ENCODE measurements around the gene TNK1.

Gene TNK1

DNA sequence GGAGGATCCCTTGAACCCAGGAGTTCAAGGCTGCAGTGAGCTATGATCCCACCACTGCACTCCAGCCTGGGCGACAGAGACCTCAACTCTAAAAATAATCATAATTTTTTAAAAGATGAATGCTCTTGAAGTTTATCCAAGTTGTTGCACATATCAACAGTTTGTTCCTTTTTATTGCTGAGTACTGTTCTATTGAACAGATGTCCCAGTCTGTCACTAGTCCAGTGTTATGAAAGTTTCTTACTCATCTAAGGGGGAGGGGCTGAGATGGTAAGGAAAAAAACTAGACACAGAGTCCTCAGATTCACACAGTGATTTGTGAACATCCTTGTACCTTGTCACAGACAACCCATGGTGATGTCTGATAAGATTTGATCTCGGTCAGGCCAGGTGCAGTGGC is 40.7 kb upstream of the TNK1 start:
- Histone ChIP-seq H2AFZ (ENCODE audit: low read depth, low read length, severe bottlenecking) (no peak overlapping the region), H3K9me3 (ENCODE audit: insufficient read depth, low read length) (no peaks in the 10 kb centered on the region), H3K27me3 (ENCODE audit: low read length) (no peaks in the 10 kb centered on the region), H3K9me2 (replicated peaks; ENCODE audit: insufficient read depth, low read length) (no peaks in the 10 kb centered on the region), H3F3A (ENCODE audit: insufficient read depth) (peaks cover 9% of the 10 kb centered on the region; the same call in 1 of the 2 replicates), H3K4me2 (ENCODE audit: low read depth, low read length, poor library complexity, severe bottlenecking) (no peak overlapping the region), H3K9ac (ENCODE audit: low read length) (no peak overlapping the region), H3K27ac (ENCODE audit: low read depth, low read length) (no peak overlapping the region), H3K36me3 (ENCODE audit: low read length) (no peaks in the 10 kb centered on the region; the same call in 1 of the 2 replicates), H4K20me1 (ENCODE audit: low read depth, low read length) (no peaks in the 10 kb centered on the region), H3K4me3 (ENCODE audit: insufficient read depth, low read length, poor library complexity, severe bottlenecking) (no peak overlapping the region), H3K79me2 (ENCODE audit: insufficient read depth, low read length) (peaks cover 12% of the 10 kb centered on the region; the same call in 1 of the 2 replicates)
- TF ChIP-seq, protein P1, sequence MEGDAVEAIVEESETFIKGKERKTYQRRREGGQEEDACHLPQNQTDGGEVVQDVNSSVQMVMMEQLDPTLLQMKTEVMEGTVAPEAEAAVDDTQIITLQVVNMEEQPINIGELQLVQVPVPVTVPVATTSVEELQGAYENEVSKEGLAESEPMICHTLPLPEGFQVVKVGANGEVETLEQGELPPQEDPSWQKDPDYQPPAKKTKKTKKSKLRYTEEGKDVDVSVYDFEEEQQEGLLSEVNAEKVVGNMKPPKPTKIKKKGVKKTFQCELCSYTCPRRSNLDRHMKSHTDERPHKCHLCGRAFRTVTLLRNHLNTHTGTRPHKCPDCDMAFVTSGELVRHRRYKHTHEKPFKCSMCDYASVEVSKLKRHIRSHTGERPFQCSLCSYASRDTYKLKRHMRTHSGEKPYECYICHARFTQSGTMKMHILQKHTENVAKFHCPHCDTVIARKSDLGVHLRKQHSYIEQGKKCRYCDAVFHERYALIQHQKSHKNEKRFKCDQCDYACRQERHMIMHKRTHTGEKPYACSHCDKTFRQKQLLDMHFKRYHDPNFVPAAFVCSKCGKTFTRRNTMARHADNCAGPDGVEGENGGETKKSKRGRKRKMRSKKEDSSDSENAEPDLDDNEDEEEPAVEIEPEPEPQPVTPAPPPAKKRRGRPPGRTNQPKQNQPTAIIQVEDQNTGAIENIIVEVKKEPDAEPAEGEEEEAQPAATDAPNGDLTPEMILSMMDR (IDR thresholded peaks at IDR 0.05; ENCODE audit: insufficient read depth, low read length, poor library complexity, severe bottlenecking) = no peak
- no peak for TF ChIP-seq EZH2phosphoT487 (conservative IDR thresholded peaks at IDR 0.05; ENCODE audit: low read length)

DNA sequence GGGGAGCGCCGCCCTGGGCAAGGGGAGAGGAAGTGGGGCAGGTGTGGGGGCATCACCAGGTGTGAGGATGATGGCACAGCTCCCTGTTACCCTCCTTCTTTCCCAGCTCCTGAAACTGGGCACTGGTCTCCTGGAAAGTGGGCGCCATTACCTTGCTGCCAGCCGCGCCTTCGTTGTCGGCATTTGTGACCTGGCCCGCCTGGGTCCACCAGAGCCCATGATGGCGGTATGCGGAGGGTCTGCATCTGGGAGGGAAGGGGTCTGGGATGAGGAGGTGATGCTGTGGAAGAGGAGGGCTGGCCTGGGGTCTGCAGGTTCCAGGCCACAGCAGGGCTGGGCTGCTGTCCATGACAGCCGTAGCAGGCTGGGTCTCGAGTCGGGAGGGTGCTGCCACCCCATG is 39.0 kb upstream of the TNK1 start:
- Histone ChIP-seq H4K20me1 (ENCODE audit: low read depth, low read length) (no peaks in the 10 kb centered on the region), H3K9ac (ENCODE audit: low read length) (no peak overlapping the region)
- TF ChIP-seq, protein P1 (IDR thresholded peaks at IDR 0.05; ENCODE audit: insufficient read depth, low read length, poor library complexity, severe bottlenecking) = no peak
- no peak for TF ChIP-seq EZH2phosphoT487 (conservative IDR thresholded peaks at IDR 0.05; ENCODE audit: low read length)

DNA sequence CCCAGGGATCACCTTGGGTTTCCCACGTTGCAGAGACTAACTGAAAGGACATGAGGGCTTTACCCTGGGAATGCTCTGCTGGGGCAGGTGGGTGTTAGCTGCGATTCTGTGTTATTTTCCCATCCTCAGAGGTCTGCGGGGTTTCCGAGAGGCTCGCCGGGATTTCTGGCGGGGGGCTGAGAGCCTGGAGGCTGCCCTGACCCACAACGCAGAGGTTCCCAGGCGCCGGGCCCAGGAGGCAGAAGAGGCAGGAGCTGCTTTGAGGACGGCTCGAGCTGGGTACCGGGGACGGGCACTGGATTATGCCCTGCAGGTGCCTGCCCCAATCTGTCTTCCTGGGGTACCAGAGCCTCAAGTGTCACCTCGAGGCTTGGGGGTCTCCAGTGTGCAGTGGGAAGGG is 37.6 kb upstream of the TNK1 start:
- Histone ChIP-seq H3K79me2 (ENCODE audit: insufficient read depth, low read length) (no peaks in the 10 kb centered on the region), H3K9ac (ENCODE audit: low read length) (no peak overlapping the region), H3F3A (ENCODE audit: insufficient read depth) (no peaks in the 10 kb centered on the region), H3K4me3 (ENCODE audit: insufficient read depth, low read length, poor library complexity, severe bottlenecking) (no peak overlapping the region), H3K27ac (ENCODE audit: low read depth, low read length) (no peak overlapping the region), H4K20me1 (ENCODE audit: low read depth, low read length) (no peaks in the 10 kb centered on the region), H3K36me3 (ENCODE audit: low read length) (no peaks in the 10 kb centered on the region; the same call in 1 of the 2 replicates), H3K9me2 (replicated peaks; ENCODE audit: insufficient read depth, low read length) (no peaks in the 10 kb centered on the region), H3K9me3 (ENCODE audit: insufficient read depth, low read length) (no peaks in the 10 kb centered on the region), H3K27me3 (ENCODE audit: low read length) (no peaks in the 10 kb centered on the region), H3K4me2 (ENCODE audit: low read depth, low read length, poor library complexity, severe bottlenecking) (no peak overlapping the region), H2AFZ (ENCODE audit: low read depth, low read length, severe bottlenecking) (no peak overlapping the region)
- TF ChIP-seq, protein P1 (IDR thresholded peaks at IDR 0.05; ENCODE audit: insufficient read depth, low read length, poor library complexity, severe bottlenecking) = no peak
- no peak for TF ChIP-seq EZH2phosphoT487 (conservative IDR thresholded peaks at IDR 0.05; ENCODE audit: low read length)

More for the DNA sequence above, 39.0 kb upstream of the TNK1 start:
- H3K36me3 ChIP-seq (ENCODE audit: low read length) = no peaks in the 10 kb centered on the region; the same call in 1 of the 2 replicates
- no peaks in the 10 kb centered on the region for H3K9me2 ChIP-seq (replicated peaks; ENCODE audit: insufficient read depth, low read length)
- no peak overlapping the region for H2AFZ ChIP-seq (ENCODE audit: low read depth, low read length, severe bottlenecking)
- no peaks in the 10 kb centered on the region for H3K9me3 ChIP-seq (ENCODE audit: insufficient read depth, low read length)
- peaks cover 7% of the 10 kb centered on the region; the same call in 1 of the 2 replicates for H3K79me2 ChIP-seq (ENCODE audit: insufficient read depth, low read length)
- H3F3A ChIP-seq (ENCODE audit: insufficient read depth) = peaks cover 9% of the 10 kb centered on the region; the same call in 1 of the 2 replicates
- H3K27me3 ChIP-seq (ENCODE audit: low read length) = no peaks in the 10 kb centered on the region
- H3K4me3 ChIP-seq (ENCODE audit: insufficient read depth, low read length, poor library complexity, severe bottlenecking) = no peak overlapping the region
- H3K27ac ChIP-seq (ENCODE audit: low read depth, low read length) = no peak overlapping the region
- no peak overlapping the region for H3K4me2 ChIP-seq (ENCODE audit: low read depth, low read length, poor library complexity, severe bottlenecking)

Measured in SU-DHL-6 (cell line).